T-helper 17 cell (primary cell): ENCODE measurements around the gene USP40. TPM values are rescaled to one million over a fixed set of nuclear protein-coding genes. Genes with fewer than 3 reads are reported as not detected.
A peak's percentile ranks its signal among the peaks of the same experiment; 100 is the strongest.

Experiments used
- ATAC-seq: fragments of 150-1000 bp; cut with Tn5 transposase; 2 replicates; pipeline ENCODE4 v1.10.0; 2021; ENCODE audit warnings: mild to moderate bottlenecking, moderate library complexity
- DNase-seq, 3 donors: peaks; one replicate each; pipeline versions ENCODE4 v3.0.0 to v3.0.0-alpha.2; 2020 to 2021
- H3K9me3 ChIP-seq: one replicate; pipeline ENCODE4 v1.7.0; 2013; ENCODE audit warnings: low read length, mild to moderate bottlenecking; ENCODE audit not compliant: control insufficient read depth, poor library complexity, severe bottlenecking
- H3K27ac Mint-ChIP-seq: one replicate; pipeline ENCODE4 v1.8.0; 2022; ENCODE audit warnings: mild to moderate bottlenecking, moderate library complexity, mixed read lengths
- H3K27me3 Mint-ChIP-seq: one replicate; pipeline ENCODE4 v1.8.0; 2022; ENCODE audit warnings: mixed read lengths
- H3K36me3 Mint-ChIP-seq: one replicate; pipeline ENCODE4 v1.8.0; 2022; ENCODE audit warnings: low read depth, mixed read lengths
- H3K4me1 Mint-ChIP-seq: one replicate; pipeline ENCODE4 v1.8.0; 2022; ENCODE audit warnings: mild to moderate bottlenecking, mixed read lengths
- H3K4me3 Mint-ChIP-seq: one replicate; pipeline ENCODE4 v1.8.0; 2022; ENCODE audit warnings: mild to moderate bottlenecking, moderate library complexity, mixed read lengths
- total RNA-seq, 4 donors: library from RNA in 2 of 4; stranded (reverse) in 2 of 4; gene quantifications; one replicate each; pipeline ENCODE4 v1.2.3 and lab custom pipeline; 2022 to 2026

Gene USP40
- total RNA-seq, 2 donors from 2014 or later = 10.7 to 14.0 TPM

DNA sequence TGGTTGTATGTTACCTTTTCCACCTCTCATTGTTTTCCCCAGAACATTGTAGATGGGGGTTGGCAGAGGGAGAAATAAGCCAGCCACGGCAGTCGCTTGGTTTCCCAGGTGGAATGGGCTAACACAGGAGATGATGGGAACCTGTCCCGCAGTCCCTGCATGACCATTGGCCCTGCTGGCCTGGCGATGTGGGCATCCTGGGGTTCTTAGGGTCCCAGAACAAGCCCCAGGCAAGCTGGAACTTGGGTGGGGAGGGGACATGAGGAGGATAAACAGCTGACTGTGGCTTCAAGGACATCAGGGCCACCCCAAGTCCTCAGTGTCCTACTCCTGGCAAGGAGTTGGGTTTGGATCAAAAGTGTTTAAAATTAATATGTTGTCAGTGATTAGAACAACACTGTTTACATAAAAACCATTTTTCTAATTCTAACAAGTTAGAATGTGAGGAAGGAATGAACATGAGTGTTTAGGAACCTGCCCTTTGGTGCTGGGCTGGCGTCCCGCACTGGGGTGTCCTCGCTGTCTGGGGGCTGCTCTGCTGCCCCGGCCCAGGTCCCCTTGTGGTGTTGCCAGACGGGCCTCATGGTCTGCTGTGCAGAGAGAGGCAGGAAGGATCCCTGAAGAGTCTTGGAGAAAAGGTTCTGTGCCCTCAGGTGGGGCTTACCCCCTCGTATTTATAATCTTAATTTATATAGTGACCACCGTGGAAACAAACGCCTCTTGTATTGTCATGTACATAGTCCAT is 95.1 kb downstream of the USP40 start:
- no peak overlapping the region for H3K27ac Mint-ChIP-seq
- no peaks in the 10 kb centered on the region for H3K9me3 ChIP-seq
- H3K27me3 Mint-ChIP-seq = no peaks in the 10 kb centered on the region
- peaks cover 5% of the 10 kb centered on the region for H3K4me1 Mint-ChIP-seq
- no peak for ATAC-seq
- H3K36me3 Mint-ChIP-seq = peaks cover 13% of the 10 kb centered on the region
- H3K4me3 Mint-ChIP-seq = no peak overlapping the region
- DNase-seq = no peak

DNA sequence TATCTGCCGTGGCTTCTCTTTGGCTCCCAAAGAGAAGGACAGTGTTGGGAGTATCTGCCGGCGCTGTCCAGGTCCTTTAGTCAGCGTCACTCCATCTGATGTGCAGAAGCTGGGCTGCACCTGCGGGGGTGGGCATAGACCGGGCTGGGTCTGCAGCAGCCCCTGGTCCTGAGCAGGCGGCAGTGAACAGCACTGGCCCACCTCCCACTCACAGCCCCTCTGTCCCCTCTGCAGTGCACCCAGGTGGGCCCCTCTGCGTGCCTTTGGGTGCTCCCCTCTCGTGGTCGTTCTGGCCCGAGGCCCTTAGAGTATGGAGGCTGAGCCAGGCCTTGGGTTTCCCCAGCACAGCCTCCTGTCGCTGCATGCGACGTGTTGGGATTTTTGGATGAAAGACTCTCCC is 95.7 kb downstream of the USP40 start:
- ATAC-seq = no peak

DNA sequence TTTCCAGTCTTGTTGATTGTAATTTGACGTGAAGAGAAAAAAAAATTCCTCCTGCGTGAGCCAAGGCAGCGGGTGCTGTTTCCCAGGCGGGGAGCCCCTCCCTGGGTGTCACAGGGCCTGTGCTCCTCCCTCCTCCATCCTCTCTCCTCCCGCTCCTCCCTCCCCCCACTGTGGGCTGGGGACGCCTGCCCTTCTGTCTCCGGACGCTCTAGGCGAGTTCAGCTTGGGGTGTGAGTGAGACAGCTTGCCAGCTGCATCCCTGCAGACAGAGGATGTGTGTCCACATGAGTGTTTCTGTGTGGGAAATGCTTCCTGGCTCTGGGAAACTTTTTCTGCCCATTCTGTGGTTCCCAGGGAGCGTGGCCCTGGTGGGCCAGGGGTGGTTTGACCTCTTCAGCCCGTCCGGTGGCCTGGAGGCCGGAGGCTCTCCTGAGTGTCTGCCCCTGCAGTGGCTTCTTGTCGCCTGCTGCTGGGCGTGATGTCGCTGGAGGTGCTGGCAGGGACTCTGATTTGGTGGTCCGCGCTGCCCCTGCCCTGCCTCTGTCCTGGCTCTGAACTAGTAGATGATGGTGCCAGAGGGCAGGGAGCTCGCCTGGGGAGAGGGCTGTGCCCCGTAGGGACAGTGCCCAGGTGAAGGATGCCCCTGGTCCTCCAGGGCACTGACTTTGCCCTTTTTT is 96.4 kb downstream of the USP40 start:
- H3K4me1 Mint-ChIP-seq = peaks cover 7% of the 10 kb centered on the region
- DNase-seq (no peak), ATAC-seq (no peak)
- H3K36me3 Mint-ChIP-seq = peaks cover 14% of the 10 kb centered on the region
- H3K27ac Mint-ChIP-seq = no peak overlapping the region
- H3K9me3 ChIP-seq = no peaks in the 10 kb centered on the region
- H3K4me3 Mint-ChIP-seq = no peak overlapping the region
- no peaks in the 10 kb centered on the region for H3K27me3 Mint-ChIP-seq

More for the DNA sequence above, 95.7 kb downstream of the USP40 start:
- H3K27ac Mint-ChIP-seq = no peak overlapping the region
- H3K9me3 ChIP-seq = no peaks in the 10 kb centered on the region
- H3K4me1 Mint-ChIP-seq = peaks cover 7% of the 10 kb centered on the region
- H3K4me3 Mint-ChIP-seq = no peak overlapping the region
- DNase-seq = no peak
- H3K27me3 Mint-ChIP-seq = no peaks in the 10 kb centered on the region
- H3K36me3 Mint-ChIP-seq = peaks cover 14% of the 10 kb centered on the region

DNA sequence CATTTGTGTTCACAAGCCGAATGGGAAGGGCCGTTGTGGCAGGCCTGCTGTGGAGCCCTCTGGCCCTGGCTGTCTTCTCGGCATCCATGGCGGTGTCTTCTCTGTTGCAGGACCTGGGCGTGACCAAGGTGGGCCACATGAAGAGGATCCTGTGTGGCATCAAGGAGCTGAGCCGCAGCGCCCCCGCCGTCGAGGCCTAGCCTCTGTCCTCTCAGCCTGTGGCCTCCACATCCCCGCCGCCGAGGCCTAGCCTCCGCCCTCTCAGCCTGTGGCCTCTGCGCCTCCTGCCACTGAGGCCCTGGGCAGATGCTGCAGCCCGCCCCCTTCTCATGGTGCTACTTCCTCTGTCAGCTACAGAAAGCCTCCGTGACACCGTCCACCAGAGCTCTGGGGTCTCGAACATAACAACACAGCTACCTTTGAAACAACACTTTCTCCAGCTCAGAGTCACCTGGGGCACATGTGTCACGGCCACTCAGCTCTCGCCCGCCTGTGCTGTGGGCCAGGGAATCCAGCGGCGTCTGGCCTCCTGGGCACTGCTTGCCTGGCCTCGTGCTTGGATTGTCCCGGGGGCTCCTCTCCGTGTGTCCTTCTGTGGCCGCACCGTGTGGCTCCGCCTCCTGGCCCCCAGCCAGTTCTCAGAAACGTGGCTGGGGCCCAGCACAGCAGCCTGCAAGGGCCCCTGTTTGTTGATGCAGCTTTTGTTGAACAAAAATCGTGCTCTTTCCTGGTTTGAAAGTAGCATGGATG is 97.1 kb downstream of the USP40 start:
- peaks cover 14% of the 10 kb centered on the region for H3K36me3 Mint-ChIP-seq
- DNase-seq = no peak
- no peaks in the 10 kb centered on the region for H3K9me3 ChIP-seq
- peaks cover 7% of the 10 kb centered on the region for H3K4me1 Mint-ChIP-seq
- no peak overlapping the region for H3K4me3 Mint-ChIP-seq
- H3K27ac Mint-ChIP-seq = no peak overlapping the region
- no peak for ATAC-seq
- H3K27me3 Mint-ChIP-seq = no peaks in the 10 kb centered on the region

DNA sequence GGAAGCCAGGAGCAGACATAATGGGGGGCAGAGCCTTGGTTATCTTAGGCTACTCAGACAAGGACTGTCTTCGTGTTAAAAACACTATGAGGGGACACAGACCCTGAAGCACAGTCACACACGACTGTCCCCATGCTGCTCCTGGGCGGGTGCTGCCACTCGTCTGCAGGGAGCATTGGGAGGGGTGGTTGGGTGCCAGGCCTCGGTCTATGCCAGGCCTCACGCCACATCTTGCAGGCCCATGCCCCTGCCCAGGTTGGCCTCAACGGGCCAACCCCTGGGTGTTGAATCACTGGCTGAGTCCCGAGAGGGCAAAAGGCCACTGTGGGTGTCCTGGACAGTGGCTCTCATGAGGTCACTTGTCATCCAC is 97.9 kb downstream of the USP40 start:
- H3K36me3 Mint-ChIP-seq = peaks cover 15% of the 10 kb centered on the region
- ATAC-seq = no peak
- no peak overlapping the region for H3K4me3 Mint-ChIP-seq
- peak overlapping the region; percentile 49 for H3K27ac Mint-ChIP-seq
- H3K4me1 Mint-ChIP-seq = peaks cover 7% of the 10 kb centered on the region
- no peak for DNase-seq
- H3K27me3 Mint-ChIP-seq = no peaks in the 10 kb centered on the region
- H3K9me3 ChIP-seq = no peaks in the 10 kb centered on the region

DNA sequence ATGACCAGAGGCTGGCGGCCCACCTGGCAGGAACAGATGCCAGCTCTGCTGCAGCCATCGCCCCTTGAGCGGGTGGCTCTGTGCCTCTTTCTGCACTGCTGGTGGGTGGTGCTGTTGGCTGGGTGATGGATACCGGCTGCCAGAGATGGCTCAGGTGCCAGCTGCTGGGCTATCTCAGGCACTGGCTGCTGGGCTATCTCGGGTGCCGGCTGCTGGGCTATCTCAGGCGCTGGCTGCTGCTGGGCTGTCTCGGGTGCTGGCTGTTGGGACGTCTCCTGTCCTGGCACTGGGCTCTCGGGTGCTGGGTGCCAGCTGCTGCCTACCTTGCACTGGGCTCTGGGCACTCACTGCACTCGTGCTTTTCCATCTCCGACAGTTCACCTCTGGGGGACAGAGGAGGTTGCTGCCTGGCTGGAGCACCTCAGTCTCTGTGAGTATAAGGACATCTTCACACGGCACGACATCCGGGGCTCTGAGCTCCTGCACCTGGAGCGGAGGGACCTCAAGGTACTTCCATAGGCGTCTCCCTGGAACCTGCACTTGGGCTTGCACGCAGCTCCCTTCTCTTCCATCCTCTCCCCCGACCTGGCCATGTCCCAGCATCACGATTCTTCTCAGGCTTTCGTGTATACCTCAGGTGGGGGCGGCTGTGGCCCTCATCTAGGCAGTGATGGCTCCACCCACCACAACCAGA is 98.4 kb downstream of the USP40 start:
- no peak for ATAC-seq
- DNase-seq = no peak
- Mint-ChIP-seq H3K36me3 (peaks cover 19% of the 10 kb centered on the region), H3K4me3 (no peak overlapping the region), H3K27me3 (no peaks in the 10 kb centered on the region), H3K27ac (peak overlapping the region; percentile 49), H3K4me1 (peaks cover 7% of the 10 kb centered on the region)
- H3K9me3 ChIP-seq = no peaks in the 10 kb centered on the region

DNA sequence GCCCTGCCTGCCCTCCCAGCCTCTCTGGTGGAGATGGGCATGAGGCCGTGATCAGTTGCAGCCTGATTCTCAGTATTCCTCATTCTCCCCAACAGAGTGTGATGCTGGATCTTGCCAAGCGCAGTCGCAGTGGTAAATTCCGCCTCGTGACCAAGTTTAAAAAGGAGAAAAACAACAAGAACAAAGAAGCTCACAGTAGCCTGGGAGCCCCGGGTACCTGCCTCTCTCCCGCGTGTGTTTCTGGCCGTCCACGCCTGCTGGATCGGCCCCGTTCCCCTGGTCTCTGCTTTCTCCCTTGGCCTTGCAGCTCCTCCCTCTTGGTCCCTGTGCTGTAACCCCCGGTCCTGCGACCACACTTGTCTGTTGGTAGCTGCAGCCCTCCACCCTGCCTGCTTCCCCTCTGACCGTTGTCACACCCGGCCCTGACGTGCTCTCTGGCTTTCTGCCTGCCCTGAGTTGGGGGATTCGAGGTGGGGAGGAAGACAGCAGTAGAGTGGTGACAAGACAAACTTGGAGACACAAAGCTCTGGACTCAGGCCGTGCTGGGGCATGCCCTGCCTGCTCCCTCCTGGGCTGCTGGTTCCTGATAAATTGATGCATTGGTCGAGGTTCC is 99.5 kb downstream of the USP40 start:
- peaks cover 22% of the 10 kb centered on the region for H3K36me3 Mint-ChIP-seq
- no peak overlapping the region for H3K4me3 Mint-ChIP-seq
- H3K27me3 Mint-ChIP-seq = no peaks in the 10 kb centered on the region
- H3K9me3 ChIP-seq = no peaks in the 10 kb centered on the region
- H3K4me1 Mint-ChIP-seq = peaks cover 9% of the 10 kb centered on the region
- DNase-seq = no peak
- no peak overlapping the region for H3K27ac Mint-ChIP-seq
- no peak for ATAC-seq

DNA sequence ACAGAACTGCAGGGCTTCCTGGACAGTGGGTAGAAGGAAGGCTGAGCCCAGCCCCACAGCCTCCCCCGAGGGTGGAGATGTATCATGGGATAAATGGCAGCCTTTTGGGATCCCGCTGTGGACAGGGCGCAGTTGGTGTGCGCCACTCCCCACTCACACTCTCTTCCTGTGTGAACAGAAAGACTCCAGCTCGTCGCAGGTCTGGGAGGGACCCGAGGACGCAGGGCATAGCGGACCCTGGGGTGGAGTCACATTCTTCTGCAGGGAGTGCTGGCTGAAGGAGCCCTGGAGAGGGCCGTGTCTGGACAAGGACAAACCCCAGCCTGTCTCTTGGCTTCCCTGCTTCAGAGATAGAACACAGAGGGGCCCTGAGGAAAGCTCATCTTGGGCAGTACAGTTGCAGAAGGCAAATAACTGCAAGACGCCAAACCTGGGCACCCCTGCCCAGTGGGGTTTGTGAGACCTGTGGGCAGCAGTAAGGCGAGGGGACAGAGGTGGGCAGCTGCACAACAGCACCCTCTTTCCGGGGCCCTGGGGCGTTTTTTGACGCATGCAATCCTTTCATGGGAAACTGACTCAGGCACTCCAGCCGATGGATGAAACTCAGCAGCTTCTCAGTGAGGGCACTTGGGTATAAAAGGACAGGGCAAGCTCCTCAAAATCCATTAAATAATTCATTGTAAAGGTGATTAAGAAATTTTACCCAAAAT is 101.9 kb downstream of the USP40 start:
- no peak overlapping the region for H3K4me3 Mint-ChIP-seq
- DNase-seq (no peak), ATAC-seq (no peak)
- no peaks in the 10 kb centered on the region for H3K27me3 Mint-ChIP-seq
- peaks cover 24% of the 10 kb centered on the region for H3K36me3 Mint-ChIP-seq
- H3K4me1 Mint-ChIP-seq = peaks cover 10% of the 10 kb centered on the region
- no peak overlapping the region for H3K27ac Mint-ChIP-seq
- no peaks in the 10 kb centered on the region for H3K9me3 ChIP-seq

DNA sequence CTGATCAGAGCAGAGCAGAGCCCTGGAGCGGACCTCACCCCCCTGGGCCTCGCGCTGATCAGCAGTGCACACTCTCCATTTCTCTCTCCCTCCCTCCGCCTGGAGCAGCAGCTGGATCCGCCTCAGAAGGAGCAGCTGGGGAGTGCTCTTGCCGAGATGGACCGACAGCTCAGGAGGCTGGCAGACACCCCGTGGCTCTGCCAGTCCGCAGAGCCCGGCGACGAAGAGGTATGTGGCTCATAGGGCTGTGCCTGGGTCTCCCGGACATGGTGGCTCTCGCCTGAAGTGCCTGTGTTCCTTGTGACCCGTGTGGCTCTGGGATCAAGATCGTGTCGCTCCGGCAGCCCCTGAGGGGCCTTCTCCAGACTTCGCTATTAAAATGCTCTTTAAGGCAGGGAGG is 102.5 kb downstream of the USP40 start:
- no peak overlapping the region for H3K27ac Mint-ChIP-seq

DNA sequence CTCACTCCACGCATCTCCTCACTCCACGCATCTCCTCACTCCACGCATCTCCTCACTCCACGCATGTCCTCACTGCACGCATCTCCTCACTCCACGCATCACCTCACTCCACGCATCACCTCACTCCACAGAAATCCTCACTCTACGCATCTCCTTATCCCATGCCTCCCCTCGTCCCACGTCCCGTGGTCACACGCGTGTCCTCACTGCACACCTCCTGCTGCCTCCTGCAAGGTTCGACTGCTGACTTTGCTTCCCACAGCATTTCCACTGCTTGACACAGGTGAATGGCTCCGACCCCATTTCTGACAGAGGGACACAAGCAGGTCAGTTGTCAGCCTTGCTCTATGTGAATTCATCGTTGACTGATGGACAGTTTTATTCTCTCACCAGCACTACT is 103.0 kb downstream of the USP40 start:
- no peaks in the 10 kb centered on the region for H3K27me3 Mint-ChIP-seq
- H3K27ac Mint-ChIP-seq = no peak overlapping the region
- no peaks in the 10 kb centered on the region for H3K9me3 ChIP-seq
- ATAC-seq (no peak), DNase-seq (no peak)
- H3K36me3 Mint-ChIP-seq = peaks cover 22% of the 10 kb centered on the region
- no peak overlapping the region for H3K4me3 Mint-ChIP-seq
- peaks cover 8% of the 10 kb centered on the region for H3K4me1 Mint-ChIP-seq

More for the DNA sequence above, 102.5 kb downstream of the USP40 start:
- H3K36me3 Mint-ChIP-seq = peaks cover 23% of the 10 kb centered on the region
- no peak for ATAC-seq
- peaks cover 9% of the 10 kb centered on the region for H3K4me1 Mint-ChIP-seq
- H3K4me3 Mint-ChIP-seq = no peak overlapping the region
- no peaks in the 10 kb centered on the region for H3K27me3 Mint-ChIP-seq
- H3K9me3 ChIP-seq = no peaks in the 10 kb centered on the region
- no peak for DNase-seq

DNA sequence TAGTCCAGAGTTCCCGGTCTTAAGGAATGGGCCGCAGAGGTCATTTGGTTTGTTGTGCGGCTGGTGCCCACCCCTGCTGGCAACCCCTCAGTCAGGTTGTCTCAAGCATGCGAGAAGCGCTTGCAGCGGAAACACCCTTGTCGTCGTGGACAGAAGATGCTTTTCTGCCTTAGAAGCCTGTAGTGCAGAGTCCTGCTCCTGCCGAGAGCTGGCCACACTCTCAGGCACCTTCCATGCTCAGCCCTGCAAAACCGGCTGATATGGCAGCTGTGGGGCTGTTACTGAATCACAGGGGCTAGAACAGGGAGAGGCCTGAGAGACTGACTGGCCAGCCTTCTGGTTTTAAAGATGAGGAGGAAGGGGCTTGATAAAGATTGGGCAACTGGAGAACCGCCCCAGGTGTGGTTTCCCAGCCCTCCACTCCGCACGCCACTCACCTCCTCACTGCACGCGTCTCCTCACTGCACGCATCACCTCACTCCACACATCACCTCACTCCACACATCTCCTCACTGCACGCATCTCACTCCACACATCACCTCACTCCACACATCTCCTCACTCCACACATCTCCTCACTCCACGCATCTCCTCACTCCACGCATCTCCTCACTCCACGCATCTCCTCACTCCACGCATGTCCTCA is 103.6 kb downstream of the USP40 start:
- peaks cover 17% of the 10 kb centered on the region for H3K36me3 Mint-ChIP-seq
- H3K9me3 ChIP-seq = no peaks in the 10 kb centered on the region
- DNase-seq = no peak
- peaks cover 8% of the 10 kb centered on the region for H3K4me1 Mint-ChIP-seq
- H3K4me3 Mint-ChIP-seq = no peak overlapping the region
- H3K27ac Mint-ChIP-seq = no peak overlapping the region
- no peak for ATAC-seq
- no peaks in the 10 kb centered on the region for H3K27me3 Mint-ChIP-seq

DNA sequence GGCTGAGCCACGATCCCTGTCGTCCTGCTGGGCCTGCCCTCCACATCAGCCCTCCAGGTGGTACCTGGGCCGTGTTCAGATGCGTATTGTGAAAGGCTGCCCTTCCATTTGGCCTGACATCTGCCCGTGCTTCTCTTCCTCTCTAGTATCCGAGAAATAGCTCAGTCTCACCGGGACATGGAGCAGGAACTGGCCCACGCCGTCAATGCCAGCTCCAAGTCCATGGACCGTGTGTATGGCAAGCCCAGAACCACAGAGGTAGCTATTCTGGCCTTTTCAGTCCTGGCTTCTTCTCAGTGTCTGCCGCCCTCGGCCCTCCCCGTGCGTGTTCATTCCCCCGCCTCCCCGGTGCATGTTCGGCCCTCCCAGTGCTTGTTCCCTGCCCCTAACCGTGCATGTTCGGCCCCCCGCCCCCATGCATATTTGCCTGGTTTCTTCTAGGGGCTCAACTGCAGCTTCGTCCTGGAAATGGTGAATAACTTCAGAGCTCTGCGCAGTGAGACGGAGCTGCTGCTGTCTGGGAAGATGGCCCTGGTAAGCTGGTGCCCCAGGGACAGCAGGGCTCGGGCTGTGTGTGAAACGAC is 104.3 kb downstream of the USP40 start:
- DNase-seq (no peak), ATAC-seq (no peak)
- H3K27me3 Mint-ChIP-seq = no peaks in the 10 kb centered on the region
- peaks cover 9% of the 10 kb centered on the region for H3K4me1 Mint-ChIP-seq
- peaks cover 20% of the 10 kb centered on the region for H3K36me3 Mint-ChIP-seq
- no peak overlapping the region for H3K4me3 Mint-ChIP-seq
- no peaks in the 10 kb centered on the region for H3K9me3 ChIP-seq
- no peak overlapping the region for H3K27ac Mint-ChIP-seq
